Measurements from ENCODE around the gene IGSF6.

IGSF6 gene

GRCh38 chr16:21597561-21598030 lies 54.8 kb downstream of the IGSF6 start:
- Mint-ChIP-seq H3K9me3 (no peaks in the 10 kb centered on the region), H3K36me3 (ENCODE audit: low read depth) (peaks cover 7% of the 10 kb centered on the region), H3K4me3 (peak overlapping the region; percentile 55), H3K27ac (peak overlapping the region; percentile 95), H3K4me1 (ENCODE audit: low read depth) (peaks cover 50% of the 10 kb centered on the region), H3K27me3 (no peaks in the 10 kb centered on the region)
- intact Hi-C loops (cut with micrococcal nuclease) = loop anchor here (2.0 to 5.0 kb wide), 2 partner anchors 53 to 595 kb away; no protein-coding TSS in a partner anchor

GRCh38 chr16:21593530-21594289 lies 58.7 kb downstream of the IGSF6 start:
- Mint-ChIP-seq H3K9me3 (no peaks in the 10 kb centered on the region), H3K4me1 (ENCODE audit: low read depth) (peaks cover 41% of the 10 kb centered on the region), H3K27me3 (no peaks in the 10 kb centered on the region), H3K27ac (no peak overlapping the region), H3K36me3 (ENCODE audit: low read depth) (no peaks in the 10 kb centered on the region), H3K4me3 (no peak overlapping the region)
- intact Hi-C loops (cut with micrococcal nuclease) = no loop called here

- no peaks in the 10 kb centered on the region for H3K9me3 Mint-ChIP-seq
- H3K27ac Mint-ChIP-seq = no peak overlapping the region
- no peaks in the 10 kb centered on the region for H3K36me3 Mint-ChIP-seq (ENCODE audit: low read depth)
- peaks cover 36% of the 10 kb centered on the region for H3K4me1 Mint-ChIP-seq (ENCODE audit: low read depth)
- intact Hi-C loops (cut with micrococcal nuclease) = no loop called here
- no peak overlapping the region for H3K4me3 Mint-ChIP-seq
- no peaks in the 10 kb centered on the region for H3K27me3 Mint-ChIP-seq
Observed at GRCh38 chr16:21592191-21592590, 60.2 kb downstream of the IGSF6 start.

- intact Hi-C loops (cut with micrococcal nuclease) = no loop called here
- Mint-ChIP-seq H3K36me3 (ENCODE audit: low read depth) (no peaks in the 10 kb centered on the region), H3K4me1 (ENCODE audit: low read depth) (peaks cover 36% of the 10 kb centered on the region), H3K27ac (no peak overlapping the region), H3K4me3 (no peak overlapping the region), H3K9me3 (no peaks in the 10 kb centered on the region), H3K27me3 (no peaks in the 10 kb centered on the region)
Observed at GRCh38 chr16:21590796-21591195, 61.6 kb downstream of the IGSF6 start.

GRCh38 chr16:21590287-21590686 lies 62.1 kb downstream of the IGSF6 start:
- H3K27me3 Mint-ChIP-seq = no peaks in the 10 kb centered on the region
- H3K9me3 Mint-ChIP-seq = no peaks in the 10 kb centered on the region
- no peak overlapping the region for H3K4me3 Mint-ChIP-seq
- H3K4me1 Mint-ChIP-seq (ENCODE audit: low read depth) = peaks cover 36% of the 10 kb centered on the region
- H3K36me3 Mint-ChIP-seq (ENCODE audit: low read depth) = no peaks in the 10 kb centered on the region
- peak overlapping the region; percentile 59 for H3K27ac Mint-ChIP-seq
- intact Hi-C loops (cut with micrococcal nuclease) = no loop called here

GRCh38 chr16:21589551-21589950 lies 62.9 kb downstream of the IGSF6 start:
- no peak overlapping the region for H3K4me3 Mint-ChIP-seq
- no peaks in the 10 kb centered on the region for H3K9me3 Mint-ChIP-seq
- H3K36me3 Mint-ChIP-seq (ENCODE audit: low read depth) = no peaks in the 10 kb centered on the region
- H3K27ac Mint-ChIP-seq = peak overlapping the region; percentile 59
- intact Hi-C loops (cut with micrococcal nuclease) = no loop called here
- H3K27me3 Mint-ChIP-seq = no peaks in the 10 kb centered on the region
- peaks cover 36% of the 10 kb centered on the region for H3K4me1 Mint-ChIP-seq (ENCODE audit: low read depth)

Data from dendritic cell treated with granulocyte-macrophage colony-stimulating factor and Interleukin-4, amounts not matched to agents 40 ng/mL and 50 ng/mL, for 4 days (primary cell).